Sciatic nerve (tissue), 2 donors: ENCODE data around the gene SMCO2. TPM values are rescaled to one million over a fixed set of nuclear protein-coding genes. Genes with fewer than 3 reads are reported as not detected.

ENCODE experiments used
- ATAC-seq: fragments of 200-7000 bp; cut with Tn5 transposase; one replicate; pipeline ENCODE4 v1.9.1; 2020; ENCODE audit warnings: mild to moderate bottlenecking, moderate library complexity
- DNase-seq: peaks from one replicate; pipeline ENCODE4 v3.0.0-alpha.2; 2020; ENCODE audit warnings: low spot score
- intact Hi-C: fragments of 100-400 bp; cut with DNase I; formaldehyde crosslinking; loops from one replicate; pipeline ENCODE4 v1.14.2; 2022
- total RNA-seq: library from RNA; stranded (reverse); fragmentation: NEBNext Ultra II Directional; extraction: Animal tissue kit (Norgen Biotek cat#: 25700); gene quantifications from one replicate; pipeline ENCODE4 v1.2.1, GENCODE V29; 2021
- donor health status: DM: no; HTN: no; CAD: no.
- donor health status: DM: no; HTN: no; CAD: no.

SMCO2 gene
- total RNA-seq, 1 donor from 2014 or later: 0.40 TPM

DNA sequence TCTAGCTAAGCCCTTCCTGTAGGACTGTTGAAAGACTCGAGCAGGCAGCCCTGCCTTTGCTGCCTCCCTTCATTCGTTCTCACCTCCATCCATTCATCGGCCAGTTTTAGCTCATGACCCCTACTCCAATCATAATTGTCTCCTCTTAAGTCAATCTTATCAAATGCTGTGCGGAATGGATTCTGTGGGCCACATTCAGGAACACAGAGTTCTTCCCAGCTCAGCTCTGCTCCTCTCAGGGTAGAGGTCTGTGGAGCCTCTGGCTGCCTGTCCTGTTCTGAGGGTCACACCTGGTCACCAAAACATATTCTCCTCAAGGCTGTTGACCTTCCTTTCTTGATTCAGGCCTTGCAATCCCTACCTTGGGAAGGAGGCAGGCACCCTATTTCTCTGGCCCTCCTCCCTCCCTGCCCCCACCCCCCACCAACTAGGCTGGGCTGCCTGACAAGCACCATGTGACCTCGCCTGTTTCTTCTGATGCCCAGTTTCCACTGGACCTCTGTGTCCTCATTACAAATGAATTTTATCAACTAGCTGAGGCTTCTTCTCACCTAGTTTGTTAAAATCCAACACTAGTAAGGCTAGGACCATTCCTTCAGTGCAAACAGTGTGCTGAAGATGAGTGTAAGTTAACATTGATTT, 3.5 kb downstream of the SMCO2 start:
- no peak for DNase-seq
- no peak for ATAC-seq
- intact Hi-C loops: no loop called here

DNA sequence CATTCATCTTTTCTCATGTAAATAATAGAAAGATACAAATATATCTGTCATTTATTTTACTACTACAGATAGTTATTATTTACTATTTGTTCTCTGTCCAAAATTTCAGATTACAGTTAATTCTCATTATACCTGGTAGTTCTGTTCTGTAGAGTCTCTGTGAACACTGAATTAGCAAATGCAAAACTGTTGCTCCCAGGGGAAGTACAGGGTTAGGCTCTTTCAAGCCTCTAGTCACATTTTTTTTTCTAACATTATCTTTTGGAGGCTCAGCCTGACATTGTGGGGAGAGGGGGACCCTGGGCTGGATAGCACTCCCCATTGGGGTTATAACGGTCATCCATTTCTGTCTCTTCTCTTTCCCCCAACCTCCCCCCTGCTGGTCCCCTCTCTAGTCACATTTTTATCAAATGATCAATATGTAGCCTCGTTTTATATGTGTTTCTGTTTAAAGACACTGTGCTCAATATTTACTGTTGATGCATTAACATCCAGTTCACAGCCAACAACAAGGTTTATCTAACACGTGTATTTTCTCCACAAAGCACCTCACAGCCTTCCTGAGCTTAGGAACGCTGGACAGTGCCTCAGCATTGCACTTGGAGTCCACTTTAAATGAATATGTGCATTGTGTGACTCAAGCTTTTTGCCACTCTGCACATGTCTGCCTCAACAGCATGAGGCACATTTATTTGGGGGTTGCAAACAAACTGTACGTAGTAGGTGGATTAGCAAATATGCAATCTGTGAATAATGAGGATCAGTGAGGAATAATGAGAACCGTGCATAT, 4.7 kb downstream of the SMCO2 start:
- intact Hi-C loops: no loop called here
- ATAC-seq (no peak), DNase-seq (no peak)

DNA sequence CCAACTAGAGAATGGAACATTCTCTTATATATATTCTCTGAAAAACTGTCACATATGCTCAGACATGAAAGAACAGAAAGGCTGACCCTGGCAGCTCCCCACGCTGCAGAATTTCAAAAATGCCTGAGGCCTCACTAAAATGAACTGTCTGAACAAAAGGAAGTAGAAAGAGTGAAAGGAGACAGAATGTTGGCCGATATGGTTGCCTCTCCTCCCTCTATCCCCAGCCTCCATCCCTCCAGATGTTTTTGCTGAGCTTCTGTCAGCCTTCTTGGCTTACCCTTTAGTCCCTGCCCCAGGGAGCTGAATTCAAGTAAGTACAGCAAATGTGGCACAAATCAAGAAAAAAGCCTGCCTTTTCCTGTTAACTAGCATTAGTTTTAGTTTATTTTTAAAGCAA, 6.9 kb downstream of the SMCO2 start:
- intact Hi-C loops: no loop called here
- DNase-seq: no peak
- ATAC-seq: no peak

DNA sequence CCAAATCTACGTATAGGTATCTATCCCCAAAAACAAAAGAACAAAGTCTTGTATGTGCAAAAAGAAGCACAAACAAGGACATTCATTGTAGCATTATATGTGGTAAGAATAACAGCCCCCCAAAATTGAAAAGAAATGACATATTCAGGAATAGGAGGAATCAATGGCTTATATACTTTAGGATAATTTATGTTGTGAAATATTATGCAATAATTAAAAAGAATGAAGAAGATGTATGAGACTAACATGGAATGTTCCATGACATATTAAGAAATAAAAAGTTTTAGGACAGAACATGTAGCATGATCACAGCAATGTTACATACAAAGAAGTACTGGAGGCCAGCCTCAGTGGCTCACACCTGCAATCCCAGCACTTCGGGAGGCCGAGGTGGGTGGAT, 9.1 kb downstream of the SMCO2 start:
- DNase-seq: no peak
- intact Hi-C loops: no loop called here
- no peak for ATAC-seq

DNA sequence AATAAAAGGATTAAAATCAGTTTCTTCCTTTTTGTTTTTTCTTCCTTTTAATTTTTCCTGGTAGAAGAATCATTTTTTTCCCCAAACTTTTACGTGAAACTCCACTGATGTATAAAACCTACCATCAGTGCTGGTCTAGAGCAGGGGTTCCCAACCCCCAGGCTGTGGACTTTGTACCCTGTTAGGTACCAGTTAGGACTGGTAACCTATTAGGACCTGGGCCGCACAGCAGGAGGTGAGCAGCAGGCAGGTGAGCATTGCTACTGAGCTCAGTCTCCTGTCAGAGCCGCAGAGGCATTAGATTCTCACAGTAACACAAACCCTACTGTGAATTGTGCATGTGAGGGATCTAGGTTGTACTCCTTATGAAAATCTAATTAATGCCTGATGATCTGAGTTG, 10.1 kb downstream of the SMCO2 start:
- intact Hi-C loops: no loop called here
- DNase-seq (no peak), ATAC-seq (no peak)

DNA sequence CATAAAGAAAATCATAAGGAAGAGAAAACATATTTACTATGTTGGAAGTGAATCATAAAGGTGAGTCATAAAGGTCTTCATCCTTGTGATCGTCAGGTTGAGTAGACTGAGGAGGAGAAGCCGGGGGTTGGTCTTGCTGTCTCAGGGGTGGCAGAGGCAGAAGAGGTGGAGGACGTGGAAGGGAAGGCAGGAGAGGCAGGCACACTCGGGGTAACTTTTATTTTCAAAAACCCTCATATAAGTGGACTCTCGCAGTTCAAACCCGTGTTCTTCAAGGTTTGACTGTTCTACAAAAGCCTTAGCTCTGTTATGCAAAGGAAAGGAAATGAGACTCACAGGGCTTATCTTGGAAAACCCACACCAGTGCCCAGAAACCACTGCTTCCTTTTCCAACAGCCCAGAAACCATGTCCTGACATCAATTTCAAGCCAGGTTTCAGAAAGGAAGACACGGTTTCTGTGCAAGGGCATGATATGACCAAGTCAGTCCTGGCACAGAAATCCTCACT, 14.0 kb downstream of the SMCO2 start:
- intact Hi-C loops: no loop called here
- ATAC-seq: no peak
- DNase-seq: no peak

DNA sequence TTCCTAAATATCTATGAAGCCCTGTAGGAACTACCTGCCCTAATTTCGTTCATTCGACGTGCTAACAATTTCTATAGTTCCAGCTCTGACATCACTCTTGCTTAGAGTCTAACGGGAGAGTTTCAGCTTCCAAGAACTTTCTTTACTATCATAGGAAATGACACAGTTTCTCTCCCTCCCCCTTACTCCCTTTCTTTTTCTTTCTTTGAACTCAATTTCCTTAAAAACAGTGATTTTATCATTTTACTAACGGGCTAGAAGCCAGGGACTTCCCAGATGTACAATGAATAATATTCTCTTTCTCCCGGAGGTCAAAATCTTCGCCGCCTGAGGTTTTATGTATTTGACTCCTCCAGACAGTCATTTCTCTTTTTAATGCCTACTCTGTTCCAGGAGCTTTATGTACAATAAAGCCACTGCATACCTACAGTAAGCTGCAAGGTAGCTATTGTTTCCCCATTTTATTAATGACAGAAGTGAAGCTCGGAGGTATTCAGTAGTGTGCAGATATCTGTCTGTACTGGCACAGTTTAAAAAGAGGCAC, 15.7 kb downstream of the SMCO2 start:
- peak; percentile 33 for ATAC-seq
- no peak for DNase-seq
- intact Hi-C loops: no loop called here

DNA sequence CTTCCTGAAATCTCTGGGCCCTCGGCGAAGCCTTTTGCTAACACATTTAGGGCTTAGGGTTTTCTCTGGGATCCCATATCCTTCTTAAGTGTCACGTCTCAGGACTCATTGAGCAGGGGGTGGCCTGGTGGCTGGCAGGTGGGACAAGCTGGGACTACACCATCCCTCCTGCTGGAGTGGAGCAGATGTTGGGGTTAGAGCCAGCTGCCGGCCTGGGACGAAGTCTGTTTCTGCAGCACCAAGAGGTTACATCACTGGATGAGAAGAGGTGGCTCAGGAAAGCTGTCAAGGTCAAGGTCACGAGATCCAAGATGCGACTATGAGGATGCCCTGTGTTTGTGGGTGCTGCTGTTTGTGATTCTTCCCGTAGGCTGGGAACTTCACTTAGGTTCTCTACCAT, 16.3 kb downstream of the SMCO2 start:
- DNase-seq: no peak
- ATAC-seq: peak; percentile 60
- intact Hi-C loops: no loop called here

DNA sequence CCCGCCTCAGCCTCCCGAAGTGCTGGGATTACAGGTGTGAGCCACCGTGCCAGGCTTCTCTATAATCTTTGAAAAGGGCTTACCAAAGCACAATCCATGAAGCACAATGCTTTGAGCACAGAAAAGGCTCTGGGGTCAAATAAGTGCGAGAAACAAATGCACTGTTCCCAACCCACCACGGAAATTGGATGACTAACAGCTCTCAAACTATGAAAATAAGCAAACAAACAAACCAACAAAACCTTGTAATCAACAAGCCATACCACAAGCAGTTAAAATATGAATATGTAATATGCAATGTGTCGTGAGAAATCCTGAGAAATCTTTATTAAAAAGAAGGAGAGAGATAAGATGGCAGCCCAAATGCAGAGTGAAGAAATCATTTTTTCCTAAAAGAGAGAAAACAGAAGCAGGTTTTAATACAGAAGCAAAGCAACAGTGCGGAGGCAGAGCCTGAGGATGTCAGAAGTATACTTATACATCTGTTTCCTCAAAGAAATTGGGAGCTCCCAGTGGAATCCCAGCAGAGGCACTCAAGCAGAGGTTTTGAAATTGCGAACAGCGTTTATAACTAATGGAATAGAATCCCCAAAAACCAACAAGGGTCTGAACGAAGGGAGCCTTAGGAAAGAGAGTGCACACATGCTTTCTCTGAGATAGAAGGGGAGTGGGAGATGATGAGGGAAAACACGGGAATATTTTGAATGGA, 17.1 kb downstream of the SMCO2 start:
- intact Hi-C loops: no loop called here
- DNase-seq (no peak), ATAC-seq (no peak)

DNA sequence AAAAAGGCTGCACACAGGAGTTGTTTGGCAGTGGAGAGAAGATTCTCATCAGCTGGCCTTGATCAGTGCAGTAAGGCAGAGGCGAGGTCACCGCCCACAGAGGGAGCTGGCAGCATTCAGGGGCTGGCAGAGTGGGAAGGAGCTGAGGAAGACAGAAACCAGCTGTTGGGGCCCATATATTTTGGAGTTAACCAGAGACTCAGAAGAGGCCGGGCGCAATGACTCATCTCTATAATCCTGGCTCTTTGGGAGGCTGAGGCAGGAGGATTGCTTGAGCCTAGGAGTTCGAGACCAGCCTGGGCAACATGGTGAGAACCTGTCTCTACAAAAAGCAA, 17.7 kb downstream of the SMCO2 start:
- no peak for DNase-seq
- peak; percentile 56 for ATAC-seq
- intact Hi-C loops: no loop called here

DNA sequence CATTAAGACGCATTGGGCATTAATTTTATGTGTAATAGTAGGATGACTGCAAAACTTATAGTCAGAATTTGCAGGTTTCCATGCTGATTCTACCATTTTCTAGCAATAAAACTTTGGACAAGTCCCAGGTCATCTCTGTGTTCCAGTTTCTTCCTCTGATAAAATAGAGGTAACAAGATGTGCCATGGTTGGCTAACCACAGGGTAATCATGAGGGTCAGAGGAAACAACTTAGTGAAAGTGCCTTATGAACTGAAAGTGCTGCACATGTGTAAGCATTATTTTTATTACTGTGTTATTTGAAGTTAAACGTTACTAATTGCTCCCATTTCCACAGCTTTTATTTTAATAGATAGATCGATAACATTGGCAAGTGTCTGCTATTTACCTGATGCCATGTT, 21.1 kb downstream of the SMCO2 start:
- intact Hi-C loops: no loop called here
- no peak for DNase-seq
- no peak for ATAC-seq

DNA sequence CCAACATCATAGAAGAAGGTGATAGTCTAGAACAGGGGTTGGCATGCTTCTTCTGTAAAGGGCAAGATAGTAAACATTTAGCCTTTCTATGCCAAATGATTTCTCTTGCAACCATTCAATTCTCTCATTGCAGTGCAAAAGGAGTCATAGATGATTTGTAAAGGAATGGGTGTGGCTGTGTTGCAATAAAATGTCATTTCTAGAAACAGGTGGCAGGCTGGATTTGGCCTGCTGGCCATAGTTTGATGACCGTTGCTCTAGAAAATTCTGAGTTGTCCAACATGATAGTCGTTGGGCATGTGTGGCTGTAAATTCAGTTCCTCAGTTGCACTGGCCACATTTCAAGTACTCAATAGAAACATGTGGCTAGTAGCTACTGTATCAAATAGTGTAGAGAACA, 21.7 kb downstream of the SMCO2 start:
- no peak for DNase-seq
- no peak for ATAC-seq
- intact Hi-C loops: no loop called here

DNA sequence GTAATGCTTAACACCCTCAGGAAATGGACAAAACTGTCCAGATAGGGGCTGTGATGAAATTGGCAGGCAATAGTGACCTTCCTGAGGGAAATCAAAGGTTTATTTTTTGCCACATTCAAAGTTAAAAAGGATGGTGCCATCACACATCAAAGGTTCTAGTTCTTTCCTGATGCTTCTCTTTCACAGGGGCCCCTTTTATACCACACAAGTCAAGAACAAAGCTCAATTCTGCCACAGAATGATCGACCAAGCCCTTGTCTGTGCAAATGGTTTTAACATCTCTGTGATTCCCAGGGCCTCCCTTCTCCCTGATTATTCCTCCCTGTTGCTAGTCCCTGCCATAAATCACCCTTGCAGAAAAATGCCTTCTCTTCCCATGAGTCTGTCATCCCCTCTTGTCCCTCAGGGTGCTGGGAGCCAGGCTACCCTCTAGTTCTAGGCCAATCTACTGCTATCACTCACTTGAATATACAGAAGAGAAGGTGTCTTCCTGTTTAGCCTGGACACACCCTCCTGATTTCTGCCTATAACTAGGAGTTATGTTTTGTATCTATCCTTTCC, 22.7 kb downstream of the SMCO2 start:
- intact Hi-C loops: no loop called here
- ATAC-seq (no peak), DNase-seq (no peak)

DNA sequence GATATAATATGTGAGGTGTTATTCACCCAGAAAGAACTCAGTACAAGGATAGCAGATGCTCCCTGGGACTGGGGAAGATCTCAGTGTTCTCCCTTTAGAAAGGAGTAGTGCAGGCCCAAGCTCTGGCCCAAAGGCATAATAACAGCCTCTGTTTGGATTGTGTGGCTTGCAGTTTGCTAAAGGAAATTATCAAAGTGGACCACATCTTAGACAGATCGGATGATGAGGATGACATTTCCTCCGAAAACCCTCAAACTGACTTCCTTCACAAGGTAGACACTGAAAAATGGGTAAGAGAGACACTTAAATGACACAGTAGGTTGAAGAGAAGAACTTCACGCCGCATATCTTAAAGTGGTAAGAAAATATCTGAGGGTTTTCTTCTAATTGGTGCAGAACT, 26.1 kb downstream of the SMCO2 start:
- DNase-seq: no peak
- no peak for ATAC-seq
- intact Hi-C loops: no loop called here

DNA sequence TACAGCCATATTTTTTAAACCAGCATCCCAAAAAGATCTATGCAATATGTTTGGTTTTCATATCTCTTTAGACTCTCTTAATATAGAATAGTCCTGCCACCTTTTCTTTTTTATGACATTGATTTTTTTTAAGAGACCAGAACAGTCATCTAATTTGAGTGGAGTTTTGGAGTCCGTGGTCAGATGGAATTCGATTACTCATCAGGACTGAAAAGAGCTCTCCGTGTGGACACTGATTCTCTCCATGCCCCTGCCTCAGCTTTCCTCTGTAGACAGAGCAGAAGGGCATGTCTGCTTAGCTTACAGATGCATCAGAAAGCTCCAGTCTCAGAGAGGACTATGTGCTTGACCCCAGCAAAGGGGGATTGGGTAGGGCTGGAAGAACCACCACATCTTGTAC, 27.8 kb downstream of the SMCO2 start:
- intact Hi-C loops: no loop called here
- DNase-seq (no peak), ATAC-seq (no peak)

DNA sequence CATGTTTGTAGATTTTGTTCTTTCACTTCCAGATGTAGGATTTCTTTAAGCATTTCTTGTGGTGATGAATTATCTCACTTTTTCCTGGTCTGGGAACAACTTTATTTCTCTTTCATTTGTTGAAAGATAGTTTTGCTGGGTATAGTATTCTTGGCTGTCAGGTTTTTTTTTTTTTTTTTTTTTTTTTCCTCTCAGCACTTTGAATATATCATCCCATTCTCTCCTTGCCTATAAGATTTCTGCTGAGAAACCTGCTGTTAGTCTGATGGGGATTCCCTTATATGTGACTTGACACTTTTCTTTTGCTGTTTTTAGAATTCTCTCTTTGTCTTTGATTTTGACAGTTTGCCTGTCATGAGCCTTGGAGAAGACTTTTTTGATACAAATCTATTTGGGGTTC, 30.5 kb downstream of the SMCO2 start:
- ATAC-seq: no peak
- no peak for DNase-seq
- intact Hi-C loops: no loop called here

DNA sequence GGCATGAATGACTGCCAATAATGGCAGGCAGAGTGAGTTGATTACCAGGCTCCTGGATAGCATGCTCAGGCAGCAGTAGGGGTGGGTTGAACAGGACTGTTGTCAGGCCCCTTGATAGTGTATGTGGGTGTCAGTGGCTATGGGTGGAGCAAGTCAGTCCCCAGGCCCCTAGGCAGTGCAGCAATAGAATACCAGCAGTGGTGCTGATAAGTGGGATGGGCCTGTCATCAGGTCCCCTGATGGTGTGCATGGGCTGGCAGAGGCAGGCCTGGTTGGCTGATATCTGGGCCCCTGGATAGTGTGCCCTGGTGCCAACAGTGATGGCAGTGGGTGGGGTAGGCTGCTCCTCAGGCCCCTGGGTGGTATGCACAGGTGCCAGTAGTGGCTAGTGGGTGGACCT, 32.4 kb downstream of the SMCO2 start:
- intact Hi-C loops: no loop called here
- ATAC-seq: no peak
- no peak for DNase-seq

DNA sequence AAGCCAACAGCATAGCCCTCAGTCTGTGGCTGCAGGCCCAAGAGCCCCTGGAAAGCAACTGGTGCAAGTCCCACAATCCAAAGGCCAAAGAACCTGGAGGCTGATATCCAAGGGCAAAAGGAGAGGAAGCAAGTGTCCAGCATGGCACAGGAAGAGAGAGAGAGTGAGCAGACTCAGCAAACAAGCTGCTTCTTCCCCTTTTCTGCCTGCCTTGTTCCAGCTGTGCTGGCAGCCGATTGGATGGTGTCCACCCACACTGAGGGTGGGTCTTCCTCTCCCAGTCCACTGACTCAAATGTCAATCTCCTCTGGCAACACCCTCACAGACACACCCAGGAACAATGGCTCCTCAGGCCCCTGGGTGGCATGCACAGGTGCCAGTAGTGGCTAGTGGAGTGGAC, 33.5 kb downstream of the SMCO2 start:
- no peak for DNase-seq
- ATAC-seq: no peak
- intact Hi-C loops: no loop called here

DNA sequence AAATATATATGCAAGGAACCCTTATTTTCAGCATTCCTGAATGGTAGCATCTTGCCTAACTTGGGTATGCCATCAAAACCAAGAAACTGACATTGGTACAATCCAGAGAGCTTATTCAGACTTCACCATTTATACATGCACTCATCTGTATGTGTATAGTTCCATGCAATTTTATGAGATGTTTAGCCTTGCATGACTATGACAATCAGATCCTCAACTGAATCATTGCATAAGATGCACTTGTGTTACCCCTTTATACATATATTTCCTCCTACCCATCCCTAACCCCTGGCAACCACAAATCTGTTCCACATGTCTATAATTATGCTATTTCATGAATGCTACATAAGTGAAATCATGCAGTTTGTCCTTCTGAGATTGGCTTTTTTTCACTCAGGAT, 40.4 kb downstream of the SMCO2 start:
- ATAC-seq: no peak
- intact Hi-C loops: no loop called here

DNA sequence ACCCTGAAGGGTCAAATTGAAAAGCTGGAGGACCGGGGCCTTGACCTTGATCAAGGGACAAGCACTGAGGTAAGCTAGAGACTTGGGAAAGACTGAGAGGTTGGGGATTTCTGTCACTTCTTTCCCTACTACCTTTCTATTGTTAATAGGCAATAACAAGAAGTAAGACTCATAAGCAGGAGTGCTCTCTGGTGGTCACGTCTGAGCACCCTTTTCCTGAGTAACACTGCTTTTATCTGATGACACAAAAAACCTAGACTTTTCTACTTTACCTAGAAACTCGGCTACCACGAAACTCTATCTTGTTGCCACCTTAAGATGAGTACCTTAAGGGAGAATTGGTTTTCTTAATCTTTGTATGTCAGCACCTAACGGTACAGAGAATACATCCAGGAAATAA, 41.9 kb downstream of the SMCO2 start:
- DNase-seq: no peak
- intact Hi-C loops: no loop called here
- ATAC-seq: no peak

More for the DNA sequence above, 40.4 kb downstream of the SMCO2 start:
- DNase-seq: no peak
